Measurements from ENCODE around the gene PCSK5.

DNA sequence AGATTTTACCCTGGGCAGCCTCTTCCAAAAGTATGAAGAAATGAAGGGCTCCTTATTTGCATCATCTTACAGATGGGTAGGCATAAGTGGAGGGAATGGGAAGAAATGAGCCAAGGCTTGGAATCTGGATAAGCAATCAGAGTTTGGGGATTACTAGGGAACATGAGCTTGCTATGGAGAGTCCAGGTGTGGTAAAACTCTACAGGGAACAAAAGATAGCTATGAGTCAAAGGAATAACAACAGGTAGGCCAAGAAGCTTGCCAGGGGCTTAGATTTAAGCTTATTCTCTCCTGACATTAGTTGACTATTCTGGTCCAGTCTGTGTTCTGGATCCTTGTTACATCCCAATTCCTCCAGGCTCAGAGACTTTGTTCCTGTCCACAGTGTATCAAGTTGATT, 487.3 kb downstream of the PCSK5 start:
- TF ChIP-seq YY1 (IDR thresholded peaks at IDR 0.05; ENCODE audit: low read depth) (no peak), RAD21 (IDR thresholded peaks at IDR 0.05; ENCODE audit: low read depth) (no peak), TEAD4 (IDR thresholded peaks at IDR 0.05) (no peak), TCF12 (IDR thresholded peaks at IDR 0.05; ENCODE audit: low read depth) (no peak), CEBPB (IDR thresholded peaks at IDR 0.05) (no peak), TAF1 (IDR thresholded peaks at IDR 0.05; ENCODE audit: low read depth) (no peak), EP300 (IDR thresholded peaks at IDR 0.05; ENCODE audit: borderline replicate concordance) (no peak), CREB1 (IDR thresholded peaks at IDR 0.05; ENCODE audit: low read depth) (no peak), ZBTB7A (IDR thresholded peaks at IDR 0.05; ENCODE audit: low read depth) (no peak)
- TF ChIP-seq, protein P1, sequence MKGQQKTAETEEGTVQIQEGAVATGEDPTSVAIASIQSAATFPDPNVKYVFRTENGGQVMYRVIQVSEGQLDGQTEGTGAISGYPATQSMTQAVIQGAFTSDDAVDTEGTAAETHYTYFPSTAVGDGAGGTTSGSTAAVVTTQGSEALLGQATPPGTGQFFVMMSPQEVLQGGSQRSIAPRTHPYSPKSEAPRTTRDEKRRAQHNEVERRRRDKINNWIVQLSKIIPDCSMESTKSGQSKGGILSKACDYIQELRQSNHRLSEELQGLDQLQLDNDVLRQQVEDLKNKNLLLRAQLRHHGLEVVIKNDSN (IDR thresholded peaks at IDR 0.05) = no peak
- TF ChIP-seq, protein P2, sequence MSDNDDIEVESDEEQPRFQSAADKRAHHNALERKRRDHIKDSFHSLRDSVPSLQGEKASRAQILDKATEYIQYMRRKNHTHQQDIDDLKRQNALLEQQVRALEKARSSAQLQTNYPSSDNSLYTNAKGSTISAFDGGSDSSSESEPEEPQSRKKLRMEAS (IDR thresholded peaks at IDR 0.05) = no peak
- TF ChIP-seq, protein P3, sequence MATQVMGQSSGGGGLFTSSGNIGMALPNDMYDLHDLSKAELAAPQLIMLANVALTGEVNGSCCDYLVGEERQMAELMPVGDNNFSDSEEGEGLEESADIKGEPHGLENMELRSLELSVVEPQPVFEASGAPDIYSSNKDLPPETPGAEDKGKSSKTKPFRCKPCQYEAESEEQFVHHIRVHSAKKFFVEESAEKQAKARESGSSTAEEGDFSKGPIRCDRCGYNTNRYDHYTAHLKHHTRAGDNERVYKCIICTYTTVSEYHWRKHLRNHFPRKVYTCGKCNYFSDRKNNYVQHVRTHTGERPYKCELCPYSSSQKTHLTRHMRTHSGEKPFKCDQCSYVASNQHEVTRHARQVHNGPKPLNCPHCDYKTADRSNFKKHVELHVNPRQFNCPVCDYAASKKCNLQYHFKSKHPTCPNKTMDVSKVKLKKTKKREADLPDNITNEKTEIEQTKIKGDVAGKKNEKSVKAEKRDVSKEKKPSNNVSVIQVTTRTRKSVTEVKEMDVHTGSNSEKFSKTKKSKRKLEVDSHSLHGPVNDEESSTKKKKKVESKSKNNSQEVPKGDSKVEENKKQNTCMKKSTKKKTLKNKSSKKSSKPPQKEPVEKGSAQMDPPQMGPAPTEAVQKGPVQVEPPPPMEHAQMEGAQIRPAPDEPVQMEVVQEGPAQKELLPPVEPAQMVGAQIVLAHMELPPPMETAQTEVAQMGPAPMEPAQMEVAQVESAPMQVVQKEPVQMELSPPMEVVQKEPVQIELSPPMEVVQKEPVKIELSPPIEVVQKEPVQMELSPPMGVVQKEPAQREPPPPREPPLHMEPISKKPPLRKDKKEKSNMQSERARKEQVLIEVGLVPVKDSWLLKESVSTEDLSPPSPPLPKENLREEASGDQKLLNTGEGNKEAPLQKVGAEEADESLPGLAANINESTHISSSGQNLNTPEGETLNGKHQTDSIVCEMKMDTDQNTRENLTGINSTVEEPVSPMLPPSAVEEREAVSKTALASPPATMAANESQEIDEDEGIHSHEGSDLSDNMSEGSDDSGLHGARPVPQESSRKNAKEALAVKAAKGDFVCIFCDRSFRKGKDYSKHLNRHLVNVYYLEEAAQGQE (IDR thresholded peaks at IDR 0.05; ENCODE audit: low read depth) = no peak

All from Ishikawa (cell line).